Transverse colon (tissue), 4 donors: Measurements from ENCODE around the gene ATE1. TPM values are rescaled to one million over a fixed set of nuclear protein-coding genes. Genes with fewer than 3 reads are reported as not detected.

ENCODE experiments used
- DNase-seq: peaks from one replicate; pipeline ENCODE4 v3.0.0-alpha.2; 2019
- H3K27ac ChIP-seq, 4 donors: fragments of 200-600 bp; sonication (generic); 2 replicates each; pipeline ENCODE4 v1.5.1; 2016 to 2018; ENCODE audit warnings: inconsistent platforms in 4 of 4
- H3K27me3 ChIP-seq: fragments of 200-600 bp; sonication (generic); 2 replicates; pipeline ENCODE4 v1.5.1; 2017; ENCODE audit warnings: inconsistent platforms
- H3K36me3 ChIP-seq, 4 donors: fragments of 200-600 bp; sonication (generic); 2 replicates each; pipeline ENCODE4 v1.5.1; 2017 to 2019; ENCODE audit warnings: inconsistent platforms in 4 of 4
- H3K4me1 ChIP-seq, 4 donors: fragments of 200-600 bp; sonication (generic); 2 replicates each; pipeline ENCODE4 v1.5.1; 2017 to 2020; ENCODE audit warnings: inconsistent platforms in 4 of 4
- H3K4me3 ChIP-seq, 4 donors: fragments of 200-600 bp; sonication (generic); 1 replicate in 1 of 4; 2 replicates in 3 of 4; pipeline versions ENCODE4 v1.5.1 to v1.6.1; 2017 to 2019; ENCODE audit warnings: inconsistent platforms in 4 of 4
- H3K9me3 ChIP-seq, 2 donors: fragments of 200-600 bp; sonication (generic); 2 replicates each; pipeline ENCODE4 v1.5.1; 2017 to 2019; ENCODE audit warnings: inconsistent platforms in 2 of 2
- EP300 ChIP-seq: sonication (generic); formaldehyde crosslinking; IDR thresholded peaks from one replicate; pipeline ENCODE4 v1.6.1; 2017; ENCODE audit warnings: antibody characterized with exemption, low read depth
- POLR2A ChIP-seq: fragments of 450-650 bp; IDR thresholded peaks from one replicate; pipeline ENCODE4 v1.6.1; 2016; ENCODE audit warnings: antibody characterized with exemption, mild to moderate bottlenecking, moderate library complexity
- POLR2AphosphoS5 ChIP-seq, 3 donors: sonication (generic); formaldehyde crosslinking; IDR thresholded peaks; one replicate each; pipeline ENCODE4 v1.6.1; 2016; ENCODE audit warnings: antibody characterized with exemption in 3 of 3
- WGBS, 2 donors: methylation state at CpG; one replicate each; pipeline ENCODE4 v1.1.5; 2018; ENCODE audit warnings: low coverage in 1 of 2; 5-methylcytosine and 5-hydroxymethylcytosine counted together
- in situ Hi-C, 4 donors: fragments of 200-750 bp; cut with MboI; loops; one replicate each; pipeline versions ENCODE4 v1.15.0 to v1.15.1; 2017; ENCODE audit warnings: low sequenced_read_pairs in 3 of 4, low pct_ligation_motif_present in 1 of 4, low pct_unique_long_range_greater_than_20kb in 1 of 4
- intact Hi-C: fragments of 100-400 bp; cut with DNase I; formaldehyde crosslinking; loops from one replicate; pipeline ENCODE4 v1.15.1; 2023; ENCODE audit warnings: low total_unique reads
- total RNA-seq, 4 donors: library from RNA; depleted of rRNA; stranded (reverse); fragments of >200 nt; gene quantifications; one replicate each; pipeline ENCODE4 v1.1.0, GENCODE V29; 2016
- TF ChIP-seq, protein P1 (sequence below), 5 experiments: fragments of 200-600 bp in 3 of 5; fragments of 450-650 bp in 2 of 5; sonication (generic) in 3 of 5; IDR thresholded peaks; 1 replicate in 2 of 5; 2 replicates in 3 of 5; pipeline ENCODE4 v1.5.1; 2016 to 2017; ENCODE audit warnings: antibody characterized with exemption in 5 of 5, inconsistent platforms in 3 of 5, mild to moderate bottlenecking in 2 of 5, moderate library complexity in 1 of 5

Gene ATE1
- total RNA-seq, 4 donors from 2014 or later, result 25.3 to 1,446 (median 31.4) TPM

DNA sequence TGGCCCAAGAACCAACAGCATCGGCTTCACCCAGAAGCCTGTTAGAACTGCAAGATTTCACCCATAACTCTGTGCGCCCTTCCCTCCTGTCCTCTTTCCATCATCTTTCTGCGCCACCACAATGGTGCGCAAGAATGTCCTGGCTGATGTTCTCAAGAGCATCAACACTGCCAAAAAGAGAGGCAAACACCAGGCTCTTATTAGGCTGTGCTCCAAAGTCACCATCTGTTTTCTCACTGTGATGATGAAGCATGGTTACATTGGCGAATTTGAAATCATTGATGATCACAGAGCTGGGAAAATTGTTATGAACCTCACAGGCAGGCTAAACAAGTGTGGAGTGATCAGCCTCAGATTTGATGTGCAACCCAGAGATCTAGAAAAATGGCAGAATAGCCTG, 214.3 kb downstream of the ATE1 start:
- H3K9me3 ChIP-seq, result no peaks in the 10 kb centered on the region
- in situ Hi-C loops, result no loop called here
- intact Hi-C loops, result no loop called here
- H3K4me1 ChIP-seq, result no peaks in the 10 kb centered on the region
- H3K4me3 ChIP-seq, result no peak overlapping the region
- no peak overlapping the region for H3K27ac ChIP-seq
- WGBS, 2 donors, result 84 to 100% methylated on average over 3 to 5 of the region's 5 CpGs
- H3K27me3 ChIP-seq, result peaks cover 6% of the 10 kb centered on the region
- no peaks in the 10 kb centered on the region for H3K36me3 ChIP-seq
- TF ChIP-seq, protein P1, sequence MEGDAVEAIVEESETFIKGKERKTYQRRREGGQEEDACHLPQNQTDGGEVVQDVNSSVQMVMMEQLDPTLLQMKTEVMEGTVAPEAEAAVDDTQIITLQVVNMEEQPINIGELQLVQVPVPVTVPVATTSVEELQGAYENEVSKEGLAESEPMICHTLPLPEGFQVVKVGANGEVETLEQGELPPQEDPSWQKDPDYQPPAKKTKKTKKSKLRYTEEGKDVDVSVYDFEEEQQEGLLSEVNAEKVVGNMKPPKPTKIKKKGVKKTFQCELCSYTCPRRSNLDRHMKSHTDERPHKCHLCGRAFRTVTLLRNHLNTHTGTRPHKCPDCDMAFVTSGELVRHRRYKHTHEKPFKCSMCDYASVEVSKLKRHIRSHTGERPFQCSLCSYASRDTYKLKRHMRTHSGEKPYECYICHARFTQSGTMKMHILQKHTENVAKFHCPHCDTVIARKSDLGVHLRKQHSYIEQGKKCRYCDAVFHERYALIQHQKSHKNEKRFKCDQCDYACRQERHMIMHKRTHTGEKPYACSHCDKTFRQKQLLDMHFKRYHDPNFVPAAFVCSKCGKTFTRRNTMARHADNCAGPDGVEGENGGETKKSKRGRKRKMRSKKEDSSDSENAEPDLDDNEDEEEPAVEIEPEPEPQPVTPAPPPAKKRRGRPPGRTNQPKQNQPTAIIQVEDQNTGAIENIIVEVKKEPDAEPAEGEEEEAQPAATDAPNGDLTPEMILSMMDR (IDR thresholded peaks at IDR 0.05), result no peak
- TF ChIP-seq POLR2AphosphoS5 (IDR thresholded peaks at IDR 0.05) (no peak), EP300 (no peak), POLR2A (no peak)
- DNase-seq, result no peak

DNA sequence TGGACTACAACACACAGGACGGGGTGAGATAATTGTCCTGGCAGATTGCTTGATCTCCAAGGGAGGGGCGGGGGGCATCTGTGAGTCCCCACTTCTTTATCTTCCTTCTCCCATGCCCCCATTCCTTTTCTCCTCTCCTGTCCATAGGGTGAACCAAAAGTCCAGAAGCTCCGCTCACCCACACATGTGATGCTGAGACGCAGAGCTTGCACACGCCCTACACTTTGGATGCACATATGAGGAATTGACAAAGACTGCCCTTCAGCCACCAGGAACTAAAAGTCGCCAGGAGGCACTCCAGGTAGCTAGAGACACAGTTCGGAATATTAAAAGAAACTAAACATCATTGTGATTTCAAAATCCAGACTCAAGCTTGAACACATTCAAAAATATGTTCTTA, 216.9 kb downstream of the ATE1 start:
- Histone ChIP-seq H3K36me3 (no peaks in the 10 kb centered on the region), H3K4me3 (no peak overlapping the region), H3K27ac (no peak overlapping the region), H3K4me1 (no peaks in the 10 kb centered on the region), H3K27me3 (peaks cover 6% of the 10 kb centered on the region), H3K9me3 (no peaks in the 10 kb centered on the region)
- DNase-seq, result no peak
- in situ Hi-C loops (no loop called here), intact Hi-C loops (no loop called here)
- WGBS, 2 donors, result 80 to 82% methylated on average over 2 to 7 of the region's 7 CpGs
- no peak for TF ChIP-seq POLR2AphosphoS5 (IDR thresholded peaks at IDR 0.05)
- TF ChIP-seq, protein P1 (IDR thresholded peaks at IDR 0.05), result no peak

DNA sequence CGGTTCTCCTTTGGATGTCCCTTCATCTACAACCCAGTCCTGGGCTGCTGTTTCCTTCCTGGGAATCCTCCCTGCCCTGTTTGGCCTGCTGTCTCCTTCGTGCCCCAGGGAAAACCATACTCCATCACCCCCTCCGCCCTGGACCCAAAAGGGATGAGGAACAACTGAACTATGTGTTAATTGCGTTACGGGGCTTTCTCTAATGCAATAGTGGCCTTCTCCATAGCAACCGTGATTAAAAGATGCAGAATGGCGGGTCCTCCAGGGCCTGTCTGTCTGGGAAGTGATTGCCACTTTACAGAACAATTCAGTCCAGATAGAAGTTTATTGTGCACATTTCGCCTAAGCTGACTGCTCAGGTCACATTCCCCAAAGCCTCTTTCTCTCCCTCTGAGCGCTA, 217.6 kb downstream of the ATE1 start:
- Histone ChIP-seq H3K36me3 (no peaks in the 10 kb centered on the region), H3K27me3 (peaks cover 6% of the 10 kb centered on the region), H3K27ac (no peak overlapping the region), H3K9me3 (no peaks in the 10 kb centered on the region), H3K4me3 (no peak overlapping the region), H3K4me1 (no peaks in the 10 kb centered on the region)
- intact Hi-C loops, result no loop called here
- 73% methylated on average over 9 of the region's 9 CpGs; no CpG with 5 or more reads in 1 of the 2 donors for WGBS, 2 donors
- in situ Hi-C loops, result no loop called here
- no peak for DNase-seq
- TF ChIP-seq POLR2AphosphoS5 (IDR thresholded peaks at IDR 0.05), result no peak
- TF ChIP-seq POLR2A, result no peak
- no peak for TF ChIP-seq EP300
- TF ChIP-seq, protein P1 (IDR thresholded peaks at IDR 0.05), result no peak

DNA sequence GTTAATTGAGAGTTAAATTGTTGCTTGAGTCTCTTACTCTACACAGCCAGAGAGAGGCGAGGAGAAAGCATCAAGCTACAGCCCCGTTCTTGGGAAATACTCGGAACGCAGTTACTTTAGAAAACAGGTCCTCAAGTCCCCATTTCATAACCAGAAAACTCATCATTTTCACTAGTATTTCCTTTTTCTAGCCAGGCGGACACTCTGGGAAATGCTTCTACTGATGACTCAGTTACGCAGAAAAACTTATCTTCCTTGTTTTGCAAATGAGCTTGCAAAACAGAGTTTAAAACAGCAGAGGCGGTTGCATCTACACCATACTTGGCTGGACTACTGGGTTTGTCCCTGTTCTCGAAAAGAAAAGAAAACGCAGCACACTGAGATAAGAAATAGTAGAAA, 218.2 kb downstream of the ATE1 start:
- H3K36me3 ChIP-seq, result no peaks in the 10 kb centered on the region
- 72 to 84% methylated on average over 9 of the region's 9 CpGs for WGBS, 2 donors
- H3K27ac ChIP-seq, result no peak overlapping the region
- H3K4me3 ChIP-seq, result no peak overlapping the region
- no peak for DNase-seq
- no peaks in the 10 kb centered on the region for H3K4me1 ChIP-seq
- TF ChIP-seq POLR2A, result no peak
- TF ChIP-seq, protein P1 (IDR thresholded peaks at IDR 0.05), result no peak
- no peak for TF ChIP-seq EP300
- no peak for TF ChIP-seq POLR2AphosphoS5 (IDR thresholded peaks at IDR 0.05)
- in situ Hi-C loops, result no loop called here
- intact Hi-C loops, result no loop called here
- H3K9me3 ChIP-seq, result no peaks in the 10 kb centered on the region
- H3K27me3 ChIP-seq, result peaks cover 6% of the 10 kb centered on the region
